Gastroesophageal sphincter (tissue), 3 donors: ENCODE measurements around the gene OPCML.

Experiments used
- CTCF ChIP-seq, 4 experiments: fragments of 200-600 bp in 2 of 4; fragments of 450-650 bp in 2 of 4; sonication (generic) in 1 of 4; IDR thresholded peaks; one replicate each; pipeline ENCODE4 v1.5.1; 2017 to 2019; ENCODE audit warnings: antibody characterized with exemption in 4 of 4, mild to moderate bottlenecking in 2 of 4, moderate library complexity in 2 of 4
- EP300 ChIP-seq: sonication (generic); formaldehyde crosslinking; IDR thresholded peaks from one replicate; pipeline ENCODE4 v1.6.1; 2017; ENCODE audit warnings: antibody characterized with exemption, mild to moderate bottlenecking
- POLR2A ChIP-seq, 2 donors: fragments of 450-650 bp; IDR thresholded peaks; one replicate each; pipeline ENCODE4 v1.6.1; 2017; ENCODE audit warnings: antibody characterized with exemption in 2 of 2, mild to moderate bottlenecking in 2 of 2, moderate library complexity in 1 of 2
- POLR2AphosphoS5 ChIP-seq: sonication (generic); formaldehyde crosslinking; IDR thresholded peaks from one replicate; pipeline ENCODE4 v1.6.1; 2017; ENCODE audit warnings: antibody characterized with exemption

DNA sequence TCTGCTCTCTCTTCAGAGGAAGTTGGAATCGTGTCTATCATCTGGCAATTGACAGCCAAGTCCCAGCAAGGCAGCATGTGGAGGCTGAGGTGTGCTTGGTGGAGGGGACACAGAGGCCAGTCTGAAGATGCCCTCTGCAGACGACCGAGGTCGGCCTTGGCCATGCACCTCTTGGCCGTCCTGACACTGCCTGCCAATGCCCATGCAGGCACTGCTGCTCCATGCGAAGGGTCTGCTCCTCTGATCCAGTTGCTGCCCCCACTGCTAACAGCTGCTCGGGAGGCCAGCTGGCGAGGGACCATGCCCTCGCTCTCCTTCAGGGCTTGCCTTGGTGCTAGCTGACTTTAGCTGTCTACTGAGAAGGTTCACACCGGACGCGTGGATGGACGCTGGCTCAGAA lies 527.9 kb downstream of the OPCML start:
- TF ChIP-seq CTCF (IDR thresholded peaks at IDR 0.05) (no peak), POLR2A (IDR thresholded peaks at IDR 0.05) (no peak), POLR2AphosphoS5 (no peak), EP300 (no peak)
